HL-60 (cell line): ENCODE measurements around the gene NUDC.
"Not testable (repeated sequence)": the region's sequence is repeated elsewhere in the genome, so short reads cannot be mapped to it uniquely, and the experiment has no call there.

Experiments
- POLR2AphosphoS5 ChIP-seq: IDR thresholded peaks from 2 replicates; pipeline ENCODE4 v1.6.1; 2012; ENCODE audit warnings: low read depth
- TF ChIP-seq, protein P1 (sequence below): IDR thresholded peaks from one replicate; pipeline ENCODE4 v1.5.1; 2011; ENCODE audit warnings: low read length, control low read depth, inconsistent platforms; ENCODE audit not compliant: insufficient read depth

GRCh38 chr1:26881611-26882010 lies 39.9 kb upstream of the NUDC start:
- TF ChIP-seq, protein P1, sequence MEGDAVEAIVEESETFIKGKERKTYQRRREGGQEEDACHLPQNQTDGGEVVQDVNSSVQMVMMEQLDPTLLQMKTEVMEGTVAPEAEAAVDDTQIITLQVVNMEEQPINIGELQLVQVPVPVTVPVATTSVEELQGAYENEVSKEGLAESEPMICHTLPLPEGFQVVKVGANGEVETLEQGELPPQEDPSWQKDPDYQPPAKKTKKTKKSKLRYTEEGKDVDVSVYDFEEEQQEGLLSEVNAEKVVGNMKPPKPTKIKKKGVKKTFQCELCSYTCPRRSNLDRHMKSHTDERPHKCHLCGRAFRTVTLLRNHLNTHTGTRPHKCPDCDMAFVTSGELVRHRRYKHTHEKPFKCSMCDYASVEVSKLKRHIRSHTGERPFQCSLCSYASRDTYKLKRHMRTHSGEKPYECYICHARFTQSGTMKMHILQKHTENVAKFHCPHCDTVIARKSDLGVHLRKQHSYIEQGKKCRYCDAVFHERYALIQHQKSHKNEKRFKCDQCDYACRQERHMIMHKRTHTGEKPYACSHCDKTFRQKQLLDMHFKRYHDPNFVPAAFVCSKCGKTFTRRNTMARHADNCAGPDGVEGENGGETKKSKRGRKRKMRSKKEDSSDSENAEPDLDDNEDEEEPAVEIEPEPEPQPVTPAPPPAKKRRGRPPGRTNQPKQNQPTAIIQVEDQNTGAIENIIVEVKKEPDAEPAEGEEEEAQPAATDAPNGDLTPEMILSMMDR, result not testable (repeated sequence)
- not testable (repeated sequence) for TF ChIP-seq POLR2AphosphoS5
